Epidermal melanocyte (primary cell): Measurements from ENCODE around the gene TCP1.
"Not testable (repeated sequence)": the region's sequence is repeated elsewhere in the genome, so short reads cannot be mapped to it uniquely, and the experiment has no call there.

ENCODE experiments used
- DNase-seq: peaks from one replicate; pipeline ENCODE4 v3.0.0; 2011; ENCODE audit warnings: low spot score; ENCODE audit not compliant: insufficient read length

The TCP1 gene

GRCh38 chr6:159817951-159818739 is 28.7 kb upstream of the TCP1 start:
- DNase-seq: no peak

DNA sequence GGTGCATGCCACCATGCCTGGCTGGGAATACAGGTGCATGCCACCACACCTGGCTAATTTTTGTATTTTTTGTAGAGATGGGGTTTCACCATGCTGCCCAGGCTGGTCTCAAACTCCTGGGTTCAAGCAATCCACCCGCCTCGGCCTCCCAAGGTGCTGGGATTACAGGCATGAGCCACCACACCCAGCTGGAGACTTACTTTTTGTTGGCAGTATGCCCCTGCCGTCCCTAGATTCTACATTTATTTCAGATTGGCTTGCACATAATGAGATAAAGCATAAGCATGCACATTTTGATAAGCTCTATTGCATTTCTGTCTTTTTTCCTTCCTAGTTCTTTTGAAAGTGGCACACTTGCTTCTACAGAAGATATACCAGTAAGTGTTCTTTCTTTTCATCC is 27.4 kb upstream of the TCP1 start:
- DNase-seq: not testable (repeated sequence)

DNA sequence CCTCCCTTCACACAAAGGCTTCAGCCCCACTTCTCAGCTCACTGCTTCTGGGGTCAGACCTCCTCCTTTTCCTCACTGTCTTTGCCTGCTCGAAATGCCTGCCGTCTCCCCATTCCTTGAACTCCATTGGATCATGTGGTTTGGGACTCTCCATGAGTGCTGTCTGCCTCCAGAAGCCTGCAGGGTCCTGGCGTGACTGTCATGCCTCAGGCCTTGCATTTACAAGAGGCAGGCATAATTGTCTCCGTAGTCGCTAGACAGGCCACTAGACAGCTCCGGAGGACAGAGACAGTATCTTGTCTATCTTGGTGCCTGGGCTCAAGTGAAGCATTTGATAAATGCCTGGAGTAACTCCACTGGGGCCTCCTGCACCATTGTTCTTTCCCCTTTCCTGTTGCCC is 26.0 kb upstream of the TCP1 start:
- no peak for DNase-seq

GRCh38 chr6:159813781-159814180 is 24.4 kb upstream of the TCP1 start:
- DNase-seq: no peak

- no peak for DNase-seq
Measured at GRCh38 chr6:159809149-159809548, 19.7 kb upstream of the TCP1 start.

DNA sequence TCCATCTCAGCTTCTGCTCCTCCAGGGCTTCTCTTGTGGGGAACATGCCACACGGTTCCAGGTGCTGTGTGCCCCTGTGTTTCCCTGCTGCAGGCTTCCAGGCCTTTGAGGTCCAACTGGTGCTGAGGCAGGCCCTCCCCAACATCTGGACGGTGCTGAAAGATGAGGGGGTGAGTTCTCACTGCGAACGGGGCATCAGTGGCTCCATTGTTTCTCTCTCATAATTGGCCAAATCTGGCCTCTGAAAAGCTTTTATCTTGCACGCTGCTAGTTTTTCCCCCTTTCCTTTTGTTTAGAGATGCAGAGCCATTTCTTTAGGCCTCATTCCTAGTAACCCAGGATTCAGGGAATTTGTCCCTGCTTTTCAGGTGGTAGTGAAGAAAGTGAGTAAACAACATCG is 19.2 kb upstream of the TCP1 start:
- no peak for DNase-seq

DNA sequence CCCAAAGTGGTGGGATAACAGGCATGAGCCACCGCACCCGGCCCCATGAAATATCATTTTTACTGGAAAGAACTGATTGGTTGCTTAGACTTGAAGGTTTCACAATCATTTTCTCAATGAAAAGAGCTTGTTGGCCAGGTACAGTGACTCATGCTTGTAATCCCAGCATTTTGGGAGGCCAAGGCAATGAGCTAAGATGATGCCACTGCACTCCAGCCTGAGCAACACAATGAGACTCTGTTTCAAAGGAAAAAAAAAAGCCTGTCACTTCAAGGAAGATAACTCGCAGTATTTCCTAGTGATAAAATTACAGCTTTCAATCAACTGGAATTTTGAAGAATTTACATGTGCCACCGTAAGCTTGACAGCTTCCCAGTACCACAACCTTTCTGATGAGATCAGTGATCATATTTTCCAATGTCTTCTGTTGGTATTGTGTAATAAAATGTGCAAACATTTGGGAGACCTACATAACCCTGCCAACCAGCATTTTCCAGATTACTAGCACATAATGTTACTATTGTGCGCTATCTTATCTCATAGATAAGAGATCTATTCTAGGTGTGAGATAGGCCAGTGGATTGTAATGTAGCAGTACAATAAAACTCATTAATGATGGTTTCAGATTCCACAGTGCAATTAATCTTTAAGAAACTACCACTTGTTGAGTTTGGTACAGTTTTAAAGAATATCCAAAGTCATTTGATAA is 17.9 kb upstream of the TCP1 start:
- no peak for DNase-seq

- DNase-seq: no peak
Measured at GRCh38 chr6:159806021-159806458, 16.6 kb upstream of the TCP1 start.

DNA sequence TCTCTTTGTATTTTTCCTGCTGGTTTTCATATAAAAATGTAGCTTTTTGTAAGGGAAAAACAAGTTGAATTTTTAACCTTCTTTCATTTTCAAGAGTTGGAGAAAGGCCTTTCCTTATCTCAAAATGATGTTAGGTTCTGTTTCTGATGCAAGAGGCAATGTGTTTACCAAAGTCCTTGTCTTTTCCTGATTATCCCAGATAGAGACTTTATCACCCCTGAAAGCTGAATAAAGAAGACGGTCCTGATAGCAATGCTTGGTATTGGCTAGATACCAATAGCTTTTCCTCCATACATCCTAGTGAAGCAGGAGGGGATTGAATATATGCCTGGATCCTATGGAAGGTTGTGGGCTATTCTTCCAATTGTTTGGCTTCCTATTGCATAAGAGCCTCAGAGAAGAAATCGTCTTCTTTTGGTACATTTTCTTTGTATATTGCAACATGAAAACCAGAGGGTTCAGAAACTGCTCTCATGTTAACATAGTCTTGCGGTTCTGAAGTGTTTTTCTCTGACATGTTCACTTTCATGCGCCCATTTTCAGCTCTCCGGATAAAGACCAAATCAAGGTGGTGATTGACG is 16.1 kb upstream of the TCP1 start:
- no peak for DNase-seq

DNA sequence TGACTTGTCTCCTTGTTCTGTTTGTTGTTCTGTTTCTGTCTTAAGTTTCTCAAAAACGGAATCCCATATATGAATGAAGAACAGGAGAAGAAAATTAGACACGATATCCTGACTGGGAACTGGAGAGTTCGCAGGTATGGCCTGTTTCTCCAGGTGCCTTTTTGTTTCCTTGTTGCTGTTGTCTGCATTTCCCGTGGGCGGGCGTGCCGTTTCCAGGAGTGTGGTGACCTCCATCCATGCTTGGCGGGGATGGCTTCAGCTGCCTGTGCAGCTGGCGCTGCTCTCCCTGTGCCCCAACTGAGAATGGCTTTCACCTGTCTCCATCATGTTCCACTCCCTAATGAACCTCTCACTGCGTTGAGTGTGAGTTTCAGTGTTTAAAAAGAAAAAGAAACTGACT is 15.1 kb upstream of the TCP1 start:
- DNase-seq: no peak

GRCh38 chr6:159801935-159802334 is 12.5 kb upstream of the TCP1 start:
- DNase-seq: no peak

GRCh38 chr6:159800141-159800865 is 10.9 kb upstream of the TCP1 start, which contains the start of gene PNLDC1:
TSS of gene PNLDC1 (plus strand) at chr6:159800276. CDS start at chr6:159800308, 32 bp downstream.
- no peak for DNase-seq

DNA sequence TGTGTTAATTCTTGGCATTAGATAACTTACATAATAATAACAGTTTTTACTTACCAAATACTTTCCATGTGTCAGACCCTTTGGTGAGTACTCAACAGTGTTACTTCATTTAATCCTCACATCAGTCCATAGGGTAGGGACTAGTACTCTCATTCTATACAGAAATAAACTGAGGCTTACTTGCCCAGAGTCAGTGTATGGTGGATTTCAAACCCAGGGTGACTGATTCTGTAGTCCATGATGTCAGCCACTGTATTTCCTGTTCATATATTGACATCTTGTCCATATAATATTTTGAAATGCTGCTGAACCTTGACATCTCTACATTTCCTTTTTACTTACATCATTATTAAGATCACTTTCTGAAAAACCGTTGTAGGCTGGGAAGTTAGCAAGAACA is 8.2 kb upstream of the TCP1 start:
- no peak for DNase-seq

- DNase-seq: not testable (repeated sequence)
Measured at GRCh38 chr6:159794976-159795375, 5.6 kb upstream of the TCP1 start.

DNA sequence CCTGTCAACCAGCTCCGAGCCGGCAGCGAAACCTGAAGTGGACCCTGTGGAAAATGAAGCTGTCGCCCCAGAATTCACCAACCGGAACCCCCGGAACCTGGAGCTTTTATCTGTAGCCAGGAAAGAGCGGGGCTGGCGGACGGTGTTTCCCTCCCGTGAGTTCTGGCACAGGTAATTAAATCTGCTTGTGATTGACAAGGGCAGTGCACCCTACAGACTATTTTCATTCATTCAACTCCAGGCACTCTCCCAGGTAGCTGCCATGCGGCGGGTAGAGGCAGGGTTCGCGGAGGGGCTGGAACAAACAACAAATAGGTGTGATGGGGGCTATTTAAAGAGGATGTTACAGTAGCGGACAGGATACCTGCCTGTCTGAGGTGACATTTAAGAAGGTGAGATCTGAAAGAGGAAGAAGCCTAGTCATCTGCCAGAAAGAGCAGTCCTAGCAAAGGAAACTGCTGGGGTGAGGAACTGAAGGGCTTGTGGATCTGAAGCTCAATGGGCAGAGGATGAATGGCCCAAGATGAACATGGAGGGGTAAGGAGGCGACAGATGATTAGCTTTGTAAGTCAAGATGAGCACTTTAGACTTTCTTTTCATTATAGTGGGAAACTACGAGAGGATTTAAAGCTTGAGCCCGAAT is 1.7 kb upstream of the TCP1 start:
- no peak for DNase-seq

DNA sequence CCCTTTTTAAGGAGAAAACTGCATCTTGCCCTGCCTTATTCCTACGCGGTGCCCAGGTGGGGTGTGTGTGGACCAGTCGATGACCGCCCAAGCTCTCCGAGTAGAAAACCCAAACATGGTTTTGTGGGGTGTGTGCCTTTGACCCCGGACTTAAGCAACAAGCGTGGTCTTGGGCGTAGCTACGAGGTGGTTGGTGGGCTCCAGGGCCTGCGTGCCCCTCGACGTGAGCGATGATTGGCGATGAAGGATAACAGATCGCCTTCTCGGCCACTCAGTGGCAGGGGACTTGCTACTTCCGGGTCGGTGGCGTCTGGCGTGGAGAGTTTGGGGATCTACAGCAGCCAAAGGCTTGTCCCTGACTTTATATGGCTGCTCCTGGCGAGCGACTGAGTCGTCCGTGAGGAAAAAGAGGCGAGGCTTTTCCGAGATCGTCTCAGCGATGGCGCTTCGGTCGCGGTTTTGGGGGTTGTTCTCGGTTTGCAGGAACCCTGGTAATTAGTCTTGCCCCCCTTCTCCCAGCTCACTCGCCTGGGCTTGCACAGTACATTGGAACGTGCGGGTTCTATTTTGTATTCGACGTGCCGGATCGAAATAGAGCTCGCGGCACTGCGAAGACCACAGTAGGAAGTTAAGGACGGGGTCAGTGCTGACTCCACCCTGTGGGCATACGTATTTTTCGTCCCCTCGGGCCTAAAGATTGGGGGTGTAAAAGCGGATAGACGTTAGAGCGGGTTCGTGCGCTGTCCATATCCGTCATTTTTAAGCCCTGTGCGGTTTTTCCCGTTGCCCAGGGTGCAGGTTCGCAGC is 950 bp upstream of the TCP1 start, which contains the start of gene MRPL18:
Gene MRPL18 (plus strand): TSS at position 319 of the 807 bp plus-strand sequence. CDS start 121 bp downstream, at position 440.
- DNase-seq: peak; percentile 79

- peak; percentile 31 for DNase-seq
Measured at GRCh38 chr6:159788753-159789376, 537 bp downstream of the TCP1 start.

DNA sequence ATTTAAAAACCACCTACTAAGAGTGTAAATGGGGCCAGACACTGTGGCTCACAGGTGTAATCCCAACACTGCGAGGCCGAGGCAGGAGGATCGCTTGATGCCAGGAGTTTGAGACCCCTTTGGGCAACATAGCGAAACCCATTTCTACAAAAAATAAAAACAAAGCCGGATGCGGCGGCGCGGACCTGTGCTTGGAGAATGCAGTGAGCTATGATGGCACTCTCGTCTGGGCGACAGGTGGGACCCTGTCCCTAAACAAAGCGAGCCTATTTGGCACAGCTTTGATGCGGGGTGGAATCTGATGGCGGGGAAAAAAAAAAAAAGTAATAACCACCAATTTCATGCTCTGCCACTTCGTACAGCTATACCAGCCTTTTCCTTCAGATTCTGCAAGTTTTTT is 1.1 kb downstream of the TCP1 start:
- DNase-seq: no peak

DNA sequence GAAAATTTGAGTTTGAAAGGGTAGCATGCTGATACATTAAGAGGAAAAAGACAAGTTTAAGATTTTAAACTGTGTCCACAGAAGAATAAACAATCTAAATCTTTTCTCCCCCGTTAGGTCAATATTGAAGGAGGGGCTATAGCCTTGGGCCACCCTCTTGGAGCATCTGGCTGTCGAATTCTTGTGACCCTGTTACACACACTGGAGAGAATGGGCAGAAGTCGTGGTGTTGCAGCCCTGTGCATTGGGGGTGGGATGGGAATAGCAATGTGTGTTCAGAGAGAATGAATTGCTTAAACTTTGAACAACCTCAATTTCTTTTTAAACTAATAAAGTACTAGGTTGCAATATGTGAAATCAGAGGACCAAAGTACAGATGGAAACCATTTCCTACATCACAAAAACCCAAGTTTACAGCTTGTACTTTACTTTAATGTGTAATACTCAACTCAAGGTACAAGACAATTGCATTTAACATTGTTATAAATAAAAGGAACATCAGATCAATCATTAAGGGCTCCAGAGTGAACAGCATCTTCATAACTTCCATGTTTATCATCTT is 10.8 kb downstream of the TCP1 start:
- no peak for DNase-seq
